ENCODE measurements around the gene BORCS5. TPM values are rescaled to one million over a fixed set of nuclear protein-coding genes. Genes with fewer than 3 reads are reported as not detected.
A peak's percentile ranks its signal among the peaks of the same experiment; 100 is the strongest.

Gene BORCS5
- total and polyA plus RNA-seq, 2 donors (not counting 1 experiment from before 2014, with no cell fraction given) = 13.5 to 14.4 TPM

GRCh38 chr12:12447837-12448236 lies 91.0 kb downstream of the BORCS5 start:
- Histone ChIP-seq H3K4me1 (ENCODE audit: control insufficient read depth, extremely low read depth, insufficient read depth, low read length) (peaks cover 5% of the 10 kb centered on the region), H3K4me3 (replicated peaks in 1 of 4; ENCODE audit: control extremely low read depth in 1 of 4, insufficient read depth in 1 of 4, low read depth in 3 of 4, low read length in 4 of 4) (no peak overlapping the region), H3K9ac (ENCODE audit: insufficient read depth, low read length) (no peak overlapping the region), H4K20me1 (ENCODE audit: control insufficient read depth, extremely low read depth, insufficient read depth, low read length) (no peaks in the 10 kb centered on the region), H3K27ac (ENCODE audit: insufficient read depth, low read length) (no peak overlapping the region), H3K27me3 (ENCODE audit: control insufficient read depth, insufficient read depth, low read length) (no peaks in the 10 kb centered on the region), H3K4me2 (ENCODE audit: extremely low read depth, insufficient read depth, low read length) (no peak overlapping the region), H3K36me3 (ENCODE audit: control insufficient read depth, insufficient read depth, low read length) (no peaks in the 10 kb centered on the region), H3K9me3 (ENCODE audit: control insufficient read depth, insufficient read depth, low read depth, low read length) (no peaks in the 10 kb centered on the region), H2AFZ (ENCODE audit: low read length) (no peak overlapping the region), H3K79me2 (ENCODE audit: control insufficient read depth, insufficient read depth, low read length) (no peaks in the 10 kb centered on the region)
- TF ChIP-seq EZH2 (IDR thresholded peaks at IDR 0.05; ENCODE audit: low read length, missing control alignments) (no peak), CTCF (conservative IDR thresholded peaks at IDR 0.05 in 1 of 2, IDR thresholded peaks at IDR 0.05 in 1 of 2; ENCODE audit: low read depth in 1 of 2, low read length in 2 of 2) (no peak)
- no peak for DNase-seq (ENCODE audit: low read depth in 2 of 2)

- H3K27me3 ChIP-seq (ENCODE audit: control insufficient read depth, insufficient read depth, low read length) = no peaks in the 10 kb centered on the region
- H3K9ac ChIP-seq (ENCODE audit: insufficient read depth, low read length) = no peak overlapping the region
- H3K36me3 ChIP-seq (ENCODE audit: control insufficient read depth, insufficient read depth, low read length) = no peaks in the 10 kb centered on the region
- no peak overlapping the region for H3K4me2 ChIP-seq (ENCODE audit: extremely low read depth, insufficient read depth, low read length)
- peak in 1 of 2 donors; percentile 75 for DNase-seq (ENCODE audit: low read depth in 2 of 2)
- H3K4me1 ChIP-seq (ENCODE audit: control insufficient read depth, extremely low read depth, insufficient read depth, low read length) = no peaks in the 10 kb centered on the region
- H3K4me3 ChIP-seq (replicated peaks in 1 of 4; ENCODE audit: control extremely low read depth in 1 of 4, insufficient read depth in 1 of 4, low read depth in 3 of 4, low read length in 4 of 4) = no peak overlapping the region
- H2AFZ ChIP-seq (ENCODE audit: low read length) = no peak overlapping the region
- H3K79me2 ChIP-seq (ENCODE audit: control insufficient read depth, insufficient read depth, low read length) = no peaks in the 10 kb centered on the region
- no peak overlapping the region for H3K27ac ChIP-seq (ENCODE audit: insufficient read depth, low read length)
- TF ChIP-seq CTCF (conservative IDR thresholded peaks at IDR 0.05 in 1 of 2, IDR thresholded peaks at IDR 0.05 in 1 of 2; ENCODE audit: low read depth in 1 of 2, low read length in 2 of 2) (no peak), EZH2 (IDR thresholded peaks at IDR 0.05; ENCODE audit: low read length, missing control alignments) (no peak)
- H4K20me1 ChIP-seq (ENCODE audit: control insufficient read depth, extremely low read depth, insufficient read depth, low read length) = no peaks in the 10 kb centered on the region
- H3K9me3 ChIP-seq (ENCODE audit: control insufficient read depth, insufficient read depth, low read depth, low read length) = no peaks in the 10 kb centered on the region
Measured at GRCh38 chr12:12449533-12450025, 92.7 kb downstream of the BORCS5 start.

GRCh38 chr12:12450043-12450471 lies 93.2 kb downstream of the BORCS5 start:
- Histone ChIP-seq H3K4me2 (ENCODE audit: extremely low read depth, insufficient read depth, low read length) (no peak overlapping the region), H3K27ac (ENCODE audit: insufficient read depth, low read length) (no peak overlapping the region), H4K20me1 (ENCODE audit: control insufficient read depth, extremely low read depth, insufficient read depth, low read length) (no peaks in the 10 kb centered on the region), H3K9me3 (ENCODE audit: control insufficient read depth, insufficient read depth, low read depth, low read length) (no peaks in the 10 kb centered on the region), H2AFZ (ENCODE audit: low read length) (no peak overlapping the region), H3K79me2 (ENCODE audit: control insufficient read depth, insufficient read depth, low read length) (no peaks in the 10 kb centered on the region), H3K9ac (ENCODE audit: insufficient read depth, low read length) (no peak overlapping the region), H3K4me3 (replicated peaks in 1 of 4; ENCODE audit: control extremely low read depth in 1 of 4, insufficient read depth in 1 of 4, low read depth in 3 of 4, low read length in 4 of 4) (no peak overlapping the region), H3K4me1 (ENCODE audit: control insufficient read depth, extremely low read depth, insufficient read depth, low read length) (no peaks in the 10 kb centered on the region), H3K36me3 (ENCODE audit: control insufficient read depth, insufficient read depth, low read length) (no peaks in the 10 kb centered on the region), H3K27me3 (ENCODE audit: control insufficient read depth, insufficient read depth, low read length) (no peaks in the 10 kb centered on the region)
- DNase-seq (ENCODE audit: low read depth in 2 of 2) = no peak
- TF ChIP-seq EZH2 (IDR thresholded peaks at IDR 0.05; ENCODE audit: low read length, missing control alignments) (no peak), CTCF (conservative IDR thresholded peaks at IDR 0.05 in 1 of 2, IDR thresholded peaks at IDR 0.05 in 1 of 2; ENCODE audit: low read depth in 1 of 2, low read length in 2 of 2) (no peak)

Measured in fibroblast of lung (primary cell).